ENCODE results near the gene SMIM10.
"Not testable (repeated sequence)": the region's sequence is repeated elsewhere in the genome, so short reads cannot be mapped to it uniquely, and the experiment has no call there.

The SMIM10 gene

DNA sequence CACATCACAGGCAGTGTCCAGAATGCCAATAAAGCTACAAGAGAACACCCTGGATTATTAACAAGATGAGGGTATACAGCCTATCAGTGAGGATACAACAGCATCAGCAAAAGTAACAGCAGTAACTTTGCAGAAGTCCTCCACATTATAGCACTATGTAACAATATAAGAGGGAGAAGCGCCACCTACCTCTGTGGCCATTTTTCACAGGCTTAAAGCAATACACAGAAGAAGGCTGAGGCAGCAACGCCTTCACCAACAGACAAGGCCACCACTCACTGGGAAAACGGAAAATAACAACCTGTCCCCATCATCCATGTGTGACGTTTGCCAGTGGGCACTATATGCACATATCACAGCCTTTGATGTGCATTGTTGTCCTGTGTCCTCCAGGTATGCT lies 19.0 kb downstream of the SMIM10 start:
- in situ Hi-C loops (cut with HindIII; ENCODE audit: low sequenced_read_pairs) = no loop called here

- in situ Hi-C loops (cut with HindIII; ENCODE audit: low sequenced_read_pairs) = no loop called here
These were observed 20.1 kb downstream of the SMIM10 start for GRCh38 chrX:135010921-135011320.

GRCh38 chrX:135015523-135016245 lies 24.9 kb downstream of the SMIM10 start:
- in situ Hi-C loops (cut with HindIII; ENCODE audit: low sequenced_read_pairs) = no loop called here

- in situ Hi-C loops (cut with HindIII; ENCODE audit: low sequenced_read_pairs) = not testable (repeated sequence)
These were observed 29.1 kb downstream of the SMIM10 start for GRCh38 chrX:135019890-135020289.

- in situ Hi-C loops (cut with HindIII; ENCODE audit: low sequenced_read_pairs) = not testable (repeated sequence)
These were observed 33.0 kb downstream of the SMIM10 start for GRCh38 chrX:135023791-135024190.

GRCh38 chrX:135024526-135024925 lies 33.7 kb downstream of the SMIM10 start:
- in situ Hi-C loops (cut with HindIII; ENCODE audit: low sequenced_read_pairs) = no loop called here

DNA sequence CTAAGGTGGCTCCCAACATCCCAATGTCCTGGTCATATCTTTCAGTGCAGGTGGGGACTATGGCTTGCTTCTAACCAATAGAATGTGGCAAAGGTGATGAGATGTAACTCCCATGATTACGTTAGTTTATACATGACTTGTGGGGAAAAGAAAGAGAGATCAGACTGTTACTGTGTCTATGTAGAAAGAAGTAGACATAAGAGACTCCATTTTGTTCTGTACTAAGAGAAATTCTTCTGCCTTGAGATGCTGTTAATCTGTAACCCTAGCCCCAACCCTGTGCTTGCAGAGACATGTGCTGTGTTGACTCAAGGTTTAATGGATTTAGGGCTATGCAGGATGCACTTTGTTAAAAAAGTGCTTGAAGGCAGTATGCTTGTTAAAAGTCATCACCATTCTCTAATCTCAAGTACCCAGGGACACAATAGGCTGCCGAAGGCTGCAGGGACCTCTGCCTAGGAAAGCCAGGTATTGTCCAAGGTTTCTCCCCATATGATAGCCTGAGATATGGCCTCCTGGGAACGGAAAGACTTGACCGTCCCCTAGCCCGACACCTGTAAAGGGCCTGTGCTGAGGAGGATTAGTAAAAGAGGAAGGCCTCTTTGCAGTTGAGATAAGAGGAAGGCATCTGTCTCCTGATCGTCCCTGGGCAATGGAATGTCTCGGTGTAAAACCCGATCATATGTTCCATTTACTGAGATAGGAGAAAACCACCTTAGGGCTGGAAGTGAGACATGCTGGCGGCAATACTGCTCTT lies 39.6 kb downstream of the SMIM10 start:
- in situ Hi-C loops (cut with HindIII; ENCODE audit: low sequenced_read_pairs) = not testable (repeated sequence)

- in situ Hi-C loops (cut with HindIII; ENCODE audit: low sequenced_read_pairs) = not testable (repeated sequence)
These were observed 50.6 kb downstream of the SMIM10 start for GRCh38 chrX:135041149-135042123.
